G401.6 (cell line): ENCODE measurements around the gene TEX47.

Experiments used
- FAIRE-seq: peaks from 2 replicates; lab custom pipeline; 2012; peaks lifted over from hg19 to GRCh38; lab: Jason Lieb, UNC

Gene TEX47

DNA sequence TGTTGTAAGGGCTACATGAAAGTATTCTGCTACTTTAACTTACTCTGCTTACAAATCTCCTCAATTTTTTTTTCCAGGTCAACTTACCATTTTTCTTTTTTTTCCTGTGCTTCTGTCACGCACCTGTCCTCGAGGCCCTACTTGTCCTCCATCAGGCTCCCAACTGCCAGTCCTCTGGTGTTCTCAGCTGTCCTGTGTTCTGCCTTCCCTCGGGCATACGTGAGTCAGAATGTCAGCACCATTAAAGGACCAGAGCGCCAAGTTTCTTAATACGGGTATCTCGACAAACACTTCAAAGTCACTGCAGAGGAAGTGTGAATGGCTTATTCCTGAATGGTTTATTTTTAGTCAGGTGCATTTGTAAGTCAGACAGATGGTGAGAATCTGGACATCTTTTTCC, at the start of gene TEX47:
Gene TEX47, minus strand, starts transcription at position 185 of the 400 bp plus-strand sequence. CDS start 795 bp downstream, outside the sequence.
- FAIRE-seq = no peak

DNA sequence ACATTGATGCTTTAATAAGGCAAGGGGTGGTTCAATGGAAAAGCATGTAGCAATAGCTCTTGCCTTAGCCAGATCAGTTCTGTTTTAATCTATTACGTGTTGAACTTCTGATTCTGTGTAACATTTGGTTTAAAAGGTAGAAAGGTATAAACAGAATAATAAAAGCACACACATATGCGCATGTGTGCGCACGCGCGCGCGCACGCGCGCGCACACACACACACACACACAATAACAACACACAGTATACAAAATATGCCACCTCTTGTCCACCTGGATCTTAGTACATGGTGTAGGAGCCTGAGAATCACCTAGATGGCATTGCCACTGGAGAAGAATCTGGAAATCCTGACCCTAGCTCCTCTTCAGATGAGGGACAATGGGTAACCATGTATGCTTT, 49.6 kb upstream of the TEX47 start:
- no peak for FAIRE-seq

DNA sequence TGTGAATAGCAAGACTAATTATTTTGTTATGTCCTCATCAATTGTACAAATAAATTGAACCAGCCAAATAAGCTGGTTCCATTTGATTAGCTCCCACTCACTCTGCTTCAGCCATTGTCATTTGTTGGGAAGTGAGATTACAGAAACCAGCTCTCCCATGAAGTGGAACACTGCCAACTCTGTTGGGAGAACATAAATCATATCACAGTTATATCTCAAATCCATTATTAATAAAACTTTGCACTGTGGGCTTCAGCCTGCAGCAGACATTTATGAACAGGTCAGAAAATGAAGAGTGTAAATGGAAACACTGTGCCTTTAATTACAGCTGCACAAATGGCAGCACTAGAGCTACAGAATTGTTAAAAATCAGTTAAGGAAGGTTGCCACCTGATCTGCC, 46.7 kb upstream of the TEX47 start:
- no peak for FAIRE-seq

DNA sequence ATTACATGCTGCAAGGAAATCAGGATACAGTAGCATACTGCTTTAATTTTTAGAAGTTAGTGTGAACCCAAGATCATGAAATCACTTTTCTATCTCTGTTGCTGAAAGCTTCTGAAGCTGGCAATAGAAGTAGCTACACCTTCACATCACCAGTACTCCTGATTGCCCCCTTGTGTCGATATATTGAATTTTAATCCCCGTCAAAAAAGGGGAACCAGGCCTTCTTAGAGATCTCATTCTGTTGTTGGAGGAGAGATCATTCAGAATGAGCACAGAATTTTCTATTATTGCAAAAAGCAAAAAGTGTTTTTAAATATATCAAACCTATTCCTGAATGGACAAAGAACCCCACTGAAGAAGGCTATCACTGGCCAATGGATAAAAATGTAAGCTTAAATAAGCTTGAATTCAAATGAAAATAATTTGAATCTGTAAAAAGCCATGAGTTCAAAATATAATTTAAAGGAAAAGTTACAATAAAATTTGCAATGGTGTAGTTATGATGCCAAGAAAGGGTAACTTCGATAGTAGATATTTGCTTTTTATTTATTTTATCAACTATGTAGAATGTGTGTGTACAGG, 39.7 kb upstream of the TEX47 start:
- FAIRE-seq = no peak

DNA sequence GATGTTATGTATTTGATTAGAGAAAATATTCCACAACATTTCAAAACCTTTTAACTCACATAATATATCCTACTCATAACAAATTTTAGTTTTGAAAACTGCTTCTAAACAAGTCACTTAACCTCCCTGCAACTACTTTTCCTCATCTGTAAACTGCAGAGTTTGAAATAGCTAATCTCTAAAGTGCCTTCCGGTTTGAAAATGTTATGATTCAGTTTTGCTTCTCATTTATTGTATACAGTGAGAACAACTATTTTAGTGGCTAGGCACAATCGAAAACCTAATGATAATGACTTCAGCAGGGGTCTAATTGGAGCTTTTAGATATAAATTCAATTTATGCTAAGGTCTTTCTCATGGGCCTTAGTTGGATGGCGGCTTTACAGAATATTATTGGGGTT, 30.7 kb upstream of the TEX47 start:
- FAIRE-seq = no peak

DNA sequence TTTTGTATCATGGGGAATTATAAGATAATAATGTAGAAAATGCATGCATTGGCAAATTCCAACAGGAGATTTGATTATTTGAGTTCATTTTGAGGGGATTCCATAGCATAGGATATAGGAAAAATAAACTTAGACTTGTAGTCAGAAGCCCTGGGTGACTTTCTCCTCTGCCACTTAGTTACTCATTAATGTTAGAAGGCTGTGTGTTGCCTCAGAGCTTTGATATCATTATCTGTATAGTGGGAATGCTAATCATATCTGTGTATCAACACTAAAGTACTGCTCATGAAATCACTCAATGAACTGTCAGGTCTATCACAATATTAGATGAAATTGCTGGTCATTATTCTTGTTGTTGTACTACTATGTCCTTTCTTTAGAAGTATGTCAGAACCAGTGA, 23.0 kb upstream of the TEX47 start:
- FAIRE-seq = no peak

DNA sequence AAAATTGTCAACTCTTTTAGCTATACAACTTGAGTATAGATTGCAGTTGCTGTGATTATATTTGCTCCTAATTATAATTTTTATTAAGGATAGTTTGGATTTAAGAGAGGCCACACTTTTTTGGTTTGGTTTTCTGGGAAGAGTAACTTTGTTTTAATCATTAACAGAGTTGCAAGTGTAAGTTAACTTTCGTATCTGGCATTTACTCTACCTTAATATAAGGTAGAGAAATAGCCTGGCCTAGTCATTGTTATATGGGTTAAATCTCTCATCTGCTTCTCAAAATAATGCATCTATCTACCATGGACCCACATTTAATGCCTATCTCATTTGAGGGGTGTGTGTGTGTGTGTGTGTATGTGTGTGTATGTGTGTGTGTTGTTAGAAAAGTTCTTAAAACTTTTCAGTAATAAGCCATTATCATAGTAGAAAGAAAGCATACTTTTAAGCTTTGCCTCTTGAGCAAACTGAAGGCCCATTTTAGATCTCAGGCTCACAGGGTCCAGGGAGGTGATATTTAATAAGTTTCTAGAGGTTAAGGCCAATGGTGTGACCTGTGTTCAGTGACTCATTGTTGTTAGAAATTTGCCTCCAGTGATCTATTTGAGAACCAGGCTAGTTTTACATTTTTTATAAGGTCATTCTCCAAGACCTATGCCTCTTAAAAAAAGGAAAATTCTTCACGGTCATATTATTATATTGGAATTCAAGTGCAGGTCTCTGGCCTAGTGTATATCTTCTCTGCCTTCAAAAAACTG, 10.9 kb upstream of the TEX47 start:
- no peak for FAIRE-seq

DNA sequence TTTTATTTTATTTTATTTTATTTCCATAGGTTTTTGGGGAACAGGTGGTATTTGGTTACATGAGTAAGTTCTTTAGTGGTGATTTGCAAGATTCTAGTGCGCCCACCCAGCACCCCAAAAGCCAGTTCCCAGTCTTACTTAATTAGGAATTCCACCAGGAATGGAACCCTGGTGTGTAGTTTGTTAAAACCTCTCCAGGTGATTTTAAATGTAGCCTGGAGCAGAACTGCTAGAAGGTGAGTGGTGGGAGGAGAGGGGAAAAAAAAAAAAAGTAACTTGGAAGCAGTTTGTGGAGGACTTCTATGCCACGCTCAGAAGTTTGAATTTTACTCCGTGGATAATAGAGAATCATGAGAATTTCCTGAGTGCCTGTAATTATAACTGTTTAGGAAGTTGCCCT, 5.5 kb upstream of the TEX47 start:
- FAIRE-seq = no peak

DNA sequence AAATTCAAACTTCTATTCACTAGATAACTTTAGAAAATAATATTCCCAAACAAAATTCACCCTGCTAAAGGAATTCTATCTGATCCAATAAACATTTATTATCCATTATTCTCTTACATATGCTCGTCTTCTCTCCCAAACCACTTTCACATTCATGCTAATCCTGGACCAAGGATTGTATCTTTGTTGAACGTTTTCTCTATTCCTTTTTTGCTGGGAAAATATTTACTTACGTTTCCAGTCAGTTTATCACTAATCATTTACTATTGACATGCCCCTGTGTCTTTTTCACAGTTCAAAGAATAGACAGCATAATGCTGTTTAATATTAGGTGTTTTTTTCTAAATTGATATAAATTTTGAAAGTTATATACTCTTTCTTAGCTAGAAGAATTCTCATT, 3.2 kb downstream of the TEX47 start:
- FAIRE-seq = no peak

DNA sequence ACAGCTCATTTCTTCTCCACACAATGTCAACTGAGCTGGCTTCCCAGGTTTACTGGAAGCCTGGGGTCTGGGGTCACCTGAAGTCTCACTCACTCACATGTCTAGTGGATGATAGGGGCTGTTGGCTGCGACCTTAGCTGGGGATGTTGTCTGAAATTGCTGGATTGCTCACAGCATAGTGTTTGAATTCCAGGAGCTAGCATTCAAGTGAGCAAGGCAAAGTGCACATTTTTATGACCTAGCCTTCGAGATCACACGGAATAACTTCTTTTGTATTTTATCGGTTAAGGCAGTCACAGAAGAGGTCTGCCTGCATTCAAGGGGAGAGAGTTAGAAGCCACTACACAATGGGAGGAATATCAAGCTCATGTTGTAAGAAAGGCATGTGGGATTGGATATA, 3.6 kb downstream of the TEX47 start:
- FAIRE-seq = no peak

DNA sequence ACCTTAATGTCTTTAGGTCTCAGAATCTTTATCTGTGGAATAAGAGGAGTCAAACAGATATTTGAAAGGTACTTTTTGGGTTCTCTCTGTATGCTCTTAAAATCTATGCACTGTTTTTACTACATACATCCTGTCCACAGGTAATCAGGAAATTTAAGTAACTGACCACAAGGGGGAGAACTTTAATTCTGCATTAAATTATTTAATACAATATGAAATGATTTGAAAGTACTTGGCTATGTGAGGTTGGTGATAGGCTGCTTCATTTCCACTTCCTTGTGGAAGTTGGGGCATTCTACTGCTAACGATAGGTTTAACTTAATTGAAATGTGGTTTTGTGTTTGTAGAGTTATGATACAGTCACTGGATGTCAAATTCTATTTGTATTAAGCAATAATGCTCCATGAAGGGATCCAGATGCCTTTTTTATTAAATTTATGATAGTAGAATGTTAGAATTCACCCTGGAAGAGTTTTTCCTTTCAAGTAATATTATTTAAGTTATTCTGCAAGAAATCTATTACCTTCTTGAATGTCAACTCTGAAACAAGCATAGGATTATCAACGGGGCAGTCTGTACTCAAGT, 6.0 kb downstream of the TEX47 start:
- no peak for FAIRE-seq

DNA sequence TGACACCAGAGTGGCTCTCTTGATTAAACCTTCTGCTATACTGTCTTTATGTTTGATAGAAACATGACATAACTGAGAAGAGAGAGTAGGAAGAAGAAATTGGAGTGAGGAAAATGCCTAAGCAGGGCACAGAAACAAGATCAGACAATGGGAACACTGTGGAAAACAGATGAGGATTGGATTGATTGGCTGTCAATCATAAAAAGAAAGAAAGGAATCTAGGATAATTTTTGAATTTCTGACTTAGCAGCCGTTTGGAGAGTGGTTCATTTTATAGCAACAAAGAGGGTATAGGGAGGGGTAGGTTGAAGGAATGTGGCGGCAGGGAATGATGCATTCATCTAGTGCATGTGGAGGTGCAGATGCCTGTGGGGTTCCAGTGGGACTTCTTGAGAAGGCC, 7.8 kb downstream of the TEX47 start:
- FAIRE-seq = no peak

DNA sequence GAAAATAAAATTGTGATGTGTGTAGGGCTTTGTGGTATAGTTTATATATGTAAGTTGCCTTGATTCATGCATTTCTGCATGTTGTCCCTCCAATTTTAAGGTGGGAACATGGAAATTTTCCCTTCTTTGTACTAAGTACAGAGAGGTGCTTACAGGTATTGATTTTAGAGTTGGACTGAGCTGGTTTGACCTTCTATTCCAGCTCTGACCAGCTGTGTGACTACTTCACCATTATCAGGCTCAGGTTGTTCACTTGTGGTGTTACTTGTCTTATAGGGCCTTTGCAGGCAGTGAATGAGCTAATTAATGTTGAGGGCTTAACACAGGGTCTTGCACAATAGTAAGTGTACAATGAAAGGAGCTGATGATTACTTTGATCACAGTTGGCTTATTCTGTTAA, 19.7 kb downstream of the TEX47 start:
- no peak for FAIRE-seq

DNA sequence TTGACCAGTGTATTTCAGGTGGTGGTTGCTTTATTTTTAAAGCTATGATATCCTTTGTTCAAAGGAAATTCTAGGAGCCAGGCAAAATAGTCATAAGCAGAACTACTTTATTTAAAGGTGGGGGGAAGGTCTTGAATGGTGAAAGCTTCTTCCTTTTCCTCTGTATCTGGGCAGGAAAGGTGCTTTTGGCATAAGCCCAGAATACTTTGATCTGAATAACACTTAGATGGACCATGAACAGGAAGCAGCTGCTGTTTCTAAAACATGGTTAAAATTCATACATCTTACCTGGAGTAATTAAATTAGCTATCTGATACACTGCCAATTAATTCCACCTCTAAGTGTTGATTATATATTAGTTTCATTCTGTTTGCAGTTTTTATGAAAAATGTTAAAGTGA, 22.8 kb downstream of the TEX47 start:
- FAIRE-seq = no peak

DNA sequence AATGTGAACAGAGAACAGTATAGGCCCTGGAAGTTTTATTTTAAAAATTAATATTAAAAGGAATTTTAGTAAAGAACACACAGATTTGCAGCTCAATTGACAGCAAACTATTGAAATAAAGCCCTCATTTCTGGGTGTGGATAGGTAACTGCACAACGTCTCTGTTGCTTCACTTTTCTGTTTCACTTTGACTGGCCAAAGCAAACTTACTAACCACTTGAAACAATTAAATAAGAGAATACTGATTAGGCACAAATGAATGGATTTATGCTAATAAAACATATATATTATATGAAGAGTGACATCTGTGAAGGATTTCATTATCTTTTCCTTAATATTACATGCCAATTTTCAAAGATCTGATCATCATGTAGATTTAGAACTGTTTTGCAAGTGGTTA, 24.1 kb downstream of the TEX47 start:
- no peak for FAIRE-seq

DNA sequence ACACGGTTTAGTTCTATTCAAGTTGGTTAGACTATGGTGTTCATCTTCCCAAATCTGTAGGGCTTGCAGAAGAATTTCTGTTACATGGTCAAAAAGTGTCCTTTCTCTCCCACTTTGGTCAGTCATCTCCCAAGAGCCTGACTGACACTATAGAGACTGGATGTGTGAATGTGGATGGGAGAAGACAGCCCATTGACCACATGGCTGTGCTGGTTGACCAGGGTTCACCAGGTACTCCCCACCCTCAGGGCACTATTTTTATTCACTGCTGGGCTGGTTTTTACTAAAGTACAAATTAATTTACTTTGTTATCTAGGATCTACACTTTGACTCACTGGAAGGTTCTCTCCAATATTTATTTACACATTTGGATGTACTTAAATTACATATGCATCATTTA, 33.8 kb downstream of the TEX47 start:
- no peak for FAIRE-seq

DNA sequence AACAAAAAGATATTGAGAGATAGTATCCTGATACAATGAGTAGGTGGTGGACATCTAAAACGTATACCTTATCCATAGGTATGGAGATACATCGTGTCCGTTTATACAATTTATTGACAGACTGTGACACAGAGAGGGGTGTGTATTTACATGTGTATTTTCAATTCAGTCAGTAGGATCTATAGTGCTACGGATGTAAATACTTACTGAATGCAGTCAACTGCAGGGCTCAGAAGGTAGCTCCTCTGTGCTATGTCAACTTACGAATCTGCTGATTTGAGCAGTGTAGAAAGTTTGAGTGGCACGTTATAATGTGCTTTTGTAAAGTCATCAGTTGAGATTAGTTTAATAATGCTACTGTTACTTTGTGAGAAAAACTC, 35.4 kb downstream of the TEX47 start:
- FAIRE-seq = no peak

DNA sequence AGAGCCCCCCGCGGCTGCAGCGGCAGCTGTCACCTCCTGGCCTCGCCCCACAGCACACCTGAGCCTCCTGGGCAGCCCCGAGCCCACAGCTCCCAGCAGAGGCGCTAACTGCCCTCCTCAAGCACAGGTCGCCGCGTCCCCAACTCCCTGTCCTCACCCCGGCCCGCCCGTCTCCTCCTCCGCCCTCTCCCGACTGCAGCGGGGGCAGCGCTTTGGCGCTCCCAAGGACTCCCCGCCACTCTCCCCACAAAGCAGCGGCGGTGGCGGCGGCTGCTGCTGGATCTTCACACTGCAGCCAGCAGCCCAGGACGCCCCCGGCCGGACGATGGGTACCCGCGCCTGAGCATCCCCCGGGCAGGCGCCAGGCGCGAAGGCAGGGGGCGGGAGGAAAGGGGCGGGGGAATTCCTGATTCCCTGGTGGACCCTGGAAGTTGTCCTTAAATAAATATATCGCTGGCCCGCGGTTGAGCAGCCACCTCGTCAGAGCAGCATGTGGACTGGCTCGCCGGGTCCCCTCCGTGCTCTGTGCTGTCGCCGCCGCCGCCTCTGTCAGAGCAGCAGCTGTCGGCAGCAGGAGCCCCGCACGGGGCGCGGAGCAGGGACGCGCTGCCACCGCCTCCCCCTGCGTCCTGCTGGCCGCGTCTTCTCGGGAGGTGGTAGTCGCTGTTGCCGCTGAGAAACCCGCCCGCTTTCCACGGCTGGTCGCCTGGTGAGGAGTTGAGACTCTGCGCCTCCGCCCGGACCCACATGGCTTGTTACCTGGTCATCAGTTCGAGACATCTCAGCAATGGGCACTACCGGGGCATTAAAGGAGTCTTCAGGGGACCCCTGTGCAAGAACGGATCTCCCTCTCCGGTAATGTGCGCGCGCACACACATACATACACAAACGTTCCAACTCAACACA, 36.1 kb downstream of the TEX47 start, which contains the start of gene ZNF804B:
Gene ZNF804B, plus strand, starts transcription at position 471 of the 906 bp plus-strand sequence. Its CDS starts 277 bp downstream, at position 748.
- FAIRE-seq = no peak

DNA sequence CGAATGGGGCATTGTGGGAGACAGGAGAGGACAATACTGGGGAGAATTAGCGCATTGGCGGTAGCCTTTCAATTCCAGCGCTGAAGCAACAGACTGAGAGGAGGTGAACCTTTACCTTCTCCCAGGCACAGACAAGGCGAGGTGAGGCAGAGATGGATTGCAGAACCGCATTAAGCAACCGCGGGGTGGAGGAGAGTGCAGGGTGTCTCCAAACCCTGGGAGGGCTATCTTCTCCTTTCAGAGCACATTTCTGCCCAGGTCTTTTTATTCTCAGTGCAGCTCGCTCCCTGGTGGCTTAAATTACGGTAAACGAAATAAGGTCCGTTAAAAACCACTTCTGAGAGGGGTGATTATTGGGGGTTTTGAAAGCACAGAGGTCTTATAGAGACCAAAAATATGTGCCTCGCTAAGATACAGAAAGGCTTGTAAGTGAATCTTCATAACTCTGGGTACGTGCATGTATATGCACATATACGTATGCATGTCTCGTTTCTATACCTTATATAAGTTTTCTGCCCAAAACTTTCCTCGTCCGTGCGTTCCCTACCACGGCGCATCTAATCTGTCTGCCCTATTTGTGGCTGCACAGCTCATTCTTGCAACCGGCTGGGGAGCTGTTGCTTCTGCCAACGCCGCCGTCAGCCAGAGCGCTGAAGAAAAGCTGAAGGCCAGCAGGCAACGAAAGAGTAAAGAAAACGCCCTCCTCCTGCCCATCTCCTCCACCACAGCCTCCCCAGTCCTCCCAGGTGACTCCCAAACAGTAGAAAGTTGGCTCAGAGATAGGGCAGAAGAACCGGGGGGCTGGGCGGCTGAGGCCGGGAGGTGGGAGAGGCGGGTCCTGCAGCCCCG, 36.9 kb downstream of the TEX47 start:
- FAIRE-seq = no peak

DNA sequence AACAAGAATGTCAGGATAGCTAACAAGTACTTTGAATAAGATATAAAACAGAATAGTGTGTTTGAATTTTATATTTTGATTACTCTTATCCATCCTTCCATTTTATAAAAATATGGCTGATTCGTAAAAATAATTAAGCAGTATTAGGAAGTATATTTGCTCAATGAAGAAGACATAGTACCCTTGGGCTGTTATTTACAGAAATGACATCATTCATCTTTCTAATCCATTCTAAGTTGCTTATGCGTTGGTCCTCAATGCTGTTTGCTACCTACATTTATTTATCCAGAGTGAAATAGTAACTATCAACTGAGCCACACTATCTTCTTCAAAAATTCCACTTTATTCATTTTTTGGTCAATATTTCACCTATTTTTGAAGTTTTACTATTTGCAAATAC, 38.2 kb downstream of the TEX47 start:
- no peak for FAIRE-seq

DNA sequence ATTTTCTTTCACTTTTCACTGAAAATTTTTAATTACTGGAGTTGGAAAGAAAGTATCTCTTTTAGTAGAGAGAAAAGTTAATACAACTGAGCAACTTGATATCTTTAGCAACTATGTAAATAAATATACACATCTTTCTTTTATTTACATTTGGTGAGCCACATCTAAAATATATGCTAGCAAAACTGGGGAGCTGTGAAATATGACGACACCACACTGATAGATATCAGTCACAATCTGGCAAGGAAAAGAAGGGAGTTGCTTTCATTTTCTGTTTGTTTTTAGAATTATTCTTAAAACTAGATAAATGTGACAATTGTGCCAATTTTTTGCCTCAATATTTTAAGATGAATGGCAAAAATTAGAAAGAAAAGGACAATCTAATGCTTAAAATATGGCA, 38.7 kb downstream of the TEX47 start:
- no peak for FAIRE-seq

DNA sequence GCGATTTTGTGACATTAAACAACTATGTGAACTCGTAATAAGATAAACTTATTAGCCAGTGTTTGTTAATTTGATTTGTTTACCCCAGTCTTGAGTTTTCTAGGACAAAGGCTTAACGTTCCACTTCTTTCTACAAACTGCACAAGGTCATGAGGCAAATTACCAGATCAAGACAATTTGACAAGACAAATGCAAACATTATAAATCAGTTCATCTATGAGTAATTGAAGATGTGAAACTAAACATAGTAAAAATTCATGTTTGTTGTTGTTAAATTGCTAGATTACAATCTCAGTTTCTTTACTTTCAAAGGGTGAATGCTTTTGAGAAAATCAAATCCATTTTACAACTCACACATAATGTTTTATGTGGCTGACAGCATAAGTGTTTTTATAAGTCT, 49.4 kb downstream of the TEX47 start:
- no peak for FAIRE-seq
